ENCODE results near the gene NSG1.

- TF ChIP-seq CTCF (IDR thresholded peaks at IDR 0.05) = no peak
- TF ChIP-seq POLR2A (IDR thresholded peaks at IDR 0.05) = no peak
- no peak for TF ChIP-seq POLR2AphosphoS5 (IDR thresholded peaks at IDR 0.05)
These were observed 10.8 kb upstream of the NSG1 start for GRCh38 chr4:4376074-4376473.
